Gastrocnemius medialis (tissue), 4 donors: ENCODE results near the gene PHF20.

Experiments used
- POLR2A ChIP-seq, 2 donors: fragments of 450-650 bp; IDR thresholded peaks; one replicate each; pipeline ENCODE4 v1.6.1; 2017; ENCODE audit warnings: antibody characterized with exemption in 2 of 2, mild to moderate bottlenecking in 2 of 2, moderate library complexity in 2 of 2
- TF ChIP-seq, protein P1 (sequence below), 5 experiments: fragments of 450-650 bp in 3 of 5; fragments of 200-600 bp in 2 of 5; sonication (generic) in 2 of 5; IDR thresholded peaks in 4 of 5; conservative IDR thresholded peaks in 1 of 5; 1 replicate in 4 of 5; 2 replicates in 1 of 5; pipeline ENCODE4 v1.5.1; 2016 to 2019; ENCODE audit warnings: antibody characterized with exemption in 5 of 5, mild to moderate bottlenecking in 3 of 5, moderate library complexity in 3 of 5

DNA sequence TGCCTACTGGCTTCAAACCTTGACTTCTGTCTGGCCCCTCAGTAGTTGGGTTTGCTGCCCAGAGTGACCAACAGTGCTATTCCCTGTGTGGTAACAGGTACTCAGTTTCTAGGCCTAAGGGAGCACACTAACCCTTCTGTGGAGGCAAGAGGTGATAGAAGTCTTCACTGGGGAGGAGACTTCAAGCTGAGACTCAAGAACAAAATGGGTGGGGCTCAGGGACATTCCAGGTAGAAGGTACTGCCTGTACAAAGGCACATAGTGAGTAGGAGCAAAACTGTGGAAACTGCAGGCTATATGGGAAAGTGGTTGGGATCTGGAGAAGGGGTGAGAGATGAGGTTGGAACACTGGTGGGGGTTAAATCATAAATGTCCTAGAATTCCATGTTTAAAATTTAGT is 184.8 kb downstream of the PHF20 start:
- TF ChIP-seq, protein P1, sequence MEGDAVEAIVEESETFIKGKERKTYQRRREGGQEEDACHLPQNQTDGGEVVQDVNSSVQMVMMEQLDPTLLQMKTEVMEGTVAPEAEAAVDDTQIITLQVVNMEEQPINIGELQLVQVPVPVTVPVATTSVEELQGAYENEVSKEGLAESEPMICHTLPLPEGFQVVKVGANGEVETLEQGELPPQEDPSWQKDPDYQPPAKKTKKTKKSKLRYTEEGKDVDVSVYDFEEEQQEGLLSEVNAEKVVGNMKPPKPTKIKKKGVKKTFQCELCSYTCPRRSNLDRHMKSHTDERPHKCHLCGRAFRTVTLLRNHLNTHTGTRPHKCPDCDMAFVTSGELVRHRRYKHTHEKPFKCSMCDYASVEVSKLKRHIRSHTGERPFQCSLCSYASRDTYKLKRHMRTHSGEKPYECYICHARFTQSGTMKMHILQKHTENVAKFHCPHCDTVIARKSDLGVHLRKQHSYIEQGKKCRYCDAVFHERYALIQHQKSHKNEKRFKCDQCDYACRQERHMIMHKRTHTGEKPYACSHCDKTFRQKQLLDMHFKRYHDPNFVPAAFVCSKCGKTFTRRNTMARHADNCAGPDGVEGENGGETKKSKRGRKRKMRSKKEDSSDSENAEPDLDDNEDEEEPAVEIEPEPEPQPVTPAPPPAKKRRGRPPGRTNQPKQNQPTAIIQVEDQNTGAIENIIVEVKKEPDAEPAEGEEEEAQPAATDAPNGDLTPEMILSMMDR (IDR thresholded peaks at IDR 0.05 in 4 of 5, conservative IDR thresholded peaks at IDR 0.05 in 1 of 5): no peak
- no peak for TF ChIP-seq POLR2A (IDR thresholded peaks at IDR 0.05)
